Measurements from ENCODE around the gene PHF14.

PHF14 gene

DNA sequence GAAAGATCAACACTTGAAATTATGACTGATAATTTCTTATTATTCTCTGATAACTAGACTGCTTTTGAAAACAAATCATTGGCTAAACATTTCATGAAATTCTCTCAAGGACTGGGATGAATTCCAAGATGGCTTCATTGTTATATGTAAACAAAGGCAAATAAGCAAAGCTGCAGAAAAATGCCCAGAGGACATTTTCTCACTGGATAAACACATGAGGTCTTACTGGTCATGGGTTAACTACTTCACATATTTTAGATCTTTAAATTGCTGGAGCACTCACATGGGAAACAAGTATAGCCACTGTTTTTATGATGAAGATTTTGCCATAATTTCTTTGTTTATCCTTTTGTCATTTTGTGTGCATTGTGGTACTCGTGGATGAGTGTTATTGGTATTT is 239.1 kb downstream of the PHF14 start:
- DNase-seq: no peak

DNA sequence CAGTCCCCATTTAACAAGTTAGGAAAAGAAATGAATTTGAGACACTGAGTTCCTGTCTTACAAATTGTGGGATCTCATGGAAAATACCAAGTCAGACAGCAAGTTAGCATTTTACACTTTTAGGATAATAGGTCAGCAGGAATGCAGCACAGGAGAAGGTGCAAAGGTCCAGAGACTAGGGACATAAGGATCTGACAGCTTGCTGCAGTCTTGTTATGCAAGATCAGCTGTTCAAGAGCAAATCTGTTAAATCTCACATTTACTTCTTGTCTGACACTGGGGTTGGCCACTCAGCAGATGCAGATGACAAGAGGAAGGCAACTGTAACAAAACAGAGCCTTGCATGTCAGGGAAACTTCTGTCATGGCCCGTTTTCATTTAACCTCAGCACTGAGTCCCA is 239.6 kb downstream of the PHF14 start:
- no peak for DNase-seq

DNA sequence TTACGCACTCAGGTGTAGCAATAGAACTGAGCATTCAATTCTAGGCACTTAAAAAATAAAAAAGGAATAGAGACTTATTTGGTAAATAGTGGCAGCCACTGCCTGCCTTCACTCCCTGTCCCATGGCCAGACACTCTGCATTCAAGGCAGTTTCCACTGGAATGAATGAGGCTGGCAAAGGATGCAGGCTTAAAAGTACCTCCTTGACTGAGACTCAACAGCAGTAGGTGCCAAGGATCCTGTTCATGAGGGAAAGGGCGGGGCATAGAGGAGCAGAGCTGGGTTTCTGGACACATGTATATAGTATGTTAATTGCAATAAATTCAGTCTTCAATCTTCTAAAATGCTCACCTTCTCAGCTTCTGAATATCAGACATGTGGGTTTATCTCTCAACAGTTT is 242.6 kb downstream of the PHF14 start:
- DNase-seq: no peak

DNA sequence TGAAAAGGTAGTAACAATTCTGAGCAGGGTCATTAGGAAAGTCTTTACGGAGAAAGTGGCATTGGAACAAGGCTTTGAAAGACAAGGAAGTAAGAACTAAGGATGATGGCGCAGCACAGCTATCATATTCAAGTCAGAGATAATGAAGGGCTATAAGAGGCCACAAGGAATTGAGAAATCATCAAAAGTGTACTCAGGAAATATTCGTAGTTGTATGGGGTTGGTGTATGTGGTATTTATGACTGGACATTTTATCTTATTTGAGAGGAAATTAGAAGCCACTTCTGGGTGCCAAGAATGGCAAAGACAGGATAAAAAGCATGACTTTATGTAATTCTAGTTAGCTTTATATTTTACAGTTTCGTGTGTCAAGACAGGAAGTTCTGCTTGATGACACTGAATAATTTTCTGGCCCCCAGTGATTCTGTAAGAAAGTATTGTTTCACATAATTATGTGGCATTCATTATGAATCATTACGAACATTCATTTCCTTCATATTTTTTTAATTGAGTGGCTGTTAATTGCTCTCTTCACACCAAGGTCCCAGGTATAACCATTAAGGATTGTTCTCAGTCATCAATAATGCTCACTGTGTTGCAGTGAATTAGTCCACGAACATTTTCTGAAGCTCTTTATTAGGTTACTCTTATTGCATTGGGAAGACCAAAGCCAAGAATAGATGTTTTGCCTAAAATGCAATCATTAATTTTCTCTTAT is 244.3 kb downstream of the PHF14 start:
- no peak for DNase-seq

Data from CD4-positive, alpha-beta T cell treated with Interleukin-12 subunit alpha and Interleukin-12 subunit beta, for 1 hour (primary cell).